Stimulated activated CD8-positive, alpha-beta memory T cell treated with anti-CD3 and anti-CD28 coated beads, Interleukin-2, amount 100 ng/mL, for 48 hours (primary cell): ENCODE results near the gene IKZF5.
A peak's percentile ranks its signal among the peaks of the same experiment; 100 is the strongest.

Experiments used
- DNase-seq, 2 donors: peaks; one replicate each; pipeline ENCODE4 v3.0.0-alpha.2; 2020; ENCODE audit warnings: low read depth in 2 of 2

Gene IKZF5

GRCh38 chr10:123016228-123016627, 7.6 kb upstream of the IKZF5 start:
- DNase-seq: no peak

- no peak for DNase-seq
Observed at GRCh38 chr10:123014772-123015171, 6.2 kb upstream of the IKZF5 start.

- no peak for DNase-seq
Observed at GRCh38 chr10:123013456-123014419, 5.1 kb upstream of the IKZF5 start.

- no peak for DNase-seq
Observed at GRCh38 chr10:123011987-123012386, 3.4 kb upstream of the IKZF5 start.

GRCh38 chr10:123009105-123009820, 668 bp upstream of the IKZF5 start:
- peak; percentile 2 for DNase-seq

- peak; percentile 2 to 4 for DNase-seq
Observed at GRCh38 chr10:123007558-123008354, 839 bp downstream of the IKZF5 start.

GRCh38 chr10:123004298-123004697, 4.3 kb downstream of the IKZF5 start:
- DNase-seq: no peak

- DNase-seq: no peak
Observed at GRCh38 chr10:123001370-123001769, 7.2 kb downstream of the IKZF5 start.

GRCh38 chr10:123000155-123000554, 8.4 kb downstream of the IKZF5 start:
- no peak for DNase-seq

GRCh38 chr10:122999347-122999746, 9.2 kb downstream of the IKZF5 start:
- no peak for DNase-seq

GRCh38 chr10:122998934-122999333, 9.7 kb downstream of the IKZF5 start:
- DNase-seq: no peak

GRCh38 chr10:122998360-122998917, 10.2 kb downstream of the IKZF5 start:
- no peak for DNase-seq

GRCh38 chr10:122997864-122998263, 10.7 kb downstream of the IKZF5 start:
- no peak for DNase-seq

- DNase-seq: no peak
Observed at GRCh38 chr10:122995936-122996335, 12.7 kb downstream of the IKZF5 start.

GRCh38 chr10:122993797-122994336, 14.7 kb downstream of the IKZF5 start:
- no peak for DNase-seq

- DNase-seq: no peak
Observed at GRCh38 chr10:122992031-122992585, 16.5 kb downstream of the IKZF5 start.

GRCh38 chr10:122990278-122990677, 18.3 kb downstream of the IKZF5 start:
- DNase-seq: no peak

GRCh38 chr10:122988501-122988900, 20.1 kb downstream of the IKZF5 start:
- DNase-seq: no peak

GRCh38 chr10:122986335-122986734, 22.3 kb downstream of the IKZF5 start:
- DNase-seq: no peak

- DNase-seq: no peak
Observed at GRCh38 chr10:122984708-122985107, 23.9 kb downstream of the IKZF5 start.

- no peak for DNase-seq
Observed at GRCh38 chr10:122983898-122984297, 24.7 kb downstream of the IKZF5 start.
